ENCODE measurements around the gene PM20D1. TPM values are rescaled to one million over a fixed set of nuclear protein-coding genes. Genes with fewer than 3 reads are reported as not detected.

Gene PM20D1
- total RNA-seq, 1 experiment from 2014 or later: 0.37 TPM

DNA sequence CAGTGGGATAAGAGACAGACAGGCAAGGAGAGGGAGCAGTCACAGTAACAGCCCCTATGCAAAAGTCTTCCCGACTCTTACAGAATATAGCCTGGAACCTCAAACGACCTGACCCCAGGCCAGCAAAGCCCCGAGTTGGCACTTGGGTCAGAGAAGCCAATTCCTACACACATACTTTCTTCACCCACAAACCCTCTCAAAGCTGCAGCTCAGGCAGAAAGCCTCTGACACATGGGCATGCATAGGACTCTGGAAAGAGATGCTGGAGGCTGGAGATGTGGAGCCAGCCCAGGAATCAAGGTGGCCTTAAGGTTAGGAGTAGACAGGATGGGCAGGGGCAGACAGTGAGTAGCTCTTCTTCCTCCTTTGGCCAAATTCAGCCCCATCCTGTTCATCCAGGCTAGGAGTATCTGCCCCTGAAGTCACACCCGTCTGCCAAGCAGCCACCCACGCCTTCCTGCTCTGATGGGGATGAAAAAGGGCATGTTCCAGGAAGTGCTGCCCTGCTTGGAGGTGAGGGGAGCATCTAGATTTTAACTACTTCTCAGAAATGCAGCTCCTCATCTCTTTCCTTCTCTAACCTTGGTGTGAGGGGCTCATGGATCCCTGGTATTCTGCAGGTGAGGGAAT is 44.7 kb downstream of the PM20D1 start (continued):
- TF ChIP-seq TEAD1 (CRISPR knock-in tag; IDR thresholded peaks at IDR 0.05): no peak
- TF ChIP-seq, protein P1, sequence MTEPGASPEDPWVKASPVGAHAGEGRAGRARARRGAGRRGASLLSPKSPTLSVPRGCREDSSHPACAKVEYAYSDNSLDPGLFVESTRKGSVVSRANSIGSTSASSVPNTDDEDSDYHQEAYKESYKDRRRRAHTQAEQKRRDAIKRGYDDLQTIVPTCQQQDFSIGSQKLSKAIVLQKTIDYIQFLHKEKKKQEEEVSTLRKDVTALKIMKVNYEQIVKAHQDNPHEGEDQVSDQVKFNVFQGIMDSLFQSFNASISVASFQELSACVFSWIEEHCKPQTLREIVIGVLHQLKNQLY (CRISPR knock-in tag; IDR thresholded peaks at IDR 0.05): no peak
- TF ChIP-seq, protein P2, sequence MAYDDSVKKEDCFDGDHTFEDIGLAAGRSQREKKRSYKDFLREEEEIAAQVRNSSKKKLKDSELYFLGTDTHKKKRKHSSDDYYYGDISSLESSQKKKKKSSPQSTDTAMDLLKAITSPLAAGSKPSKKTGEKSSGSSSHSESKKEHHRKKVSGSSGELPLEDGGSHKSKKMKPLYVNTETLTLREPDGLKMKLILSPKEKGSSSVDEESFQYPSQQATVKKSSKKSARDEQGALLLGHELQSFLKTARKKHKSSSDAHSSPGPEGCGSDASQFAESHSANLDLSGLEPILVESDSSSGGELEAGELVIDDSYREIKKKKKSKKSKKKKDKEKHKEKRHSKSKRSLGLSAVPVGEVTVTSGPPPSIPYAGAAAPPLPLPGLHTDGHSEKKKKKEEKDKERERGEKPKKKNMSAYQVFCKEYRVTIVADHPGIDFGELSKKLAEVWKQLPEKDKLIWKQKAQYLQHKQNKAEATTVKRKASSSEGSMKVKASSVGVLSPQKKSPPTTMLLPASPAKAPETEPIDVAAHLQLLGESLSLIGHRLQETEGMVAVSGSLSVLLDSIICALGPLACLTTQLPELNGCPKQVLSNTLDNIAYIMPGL (CRISPR knock-in tag; IDR thresholded peaks at IDR 0.05): no peak

GRCh38 chr1:205804605-205805004 is 45.3 kb downstream of the PM20D1 start:
- Mint-ChIP-seq H3K27me3 (ENCODE audit: low read depth) (no peaks in the 10 kb centered on the region), H3K9me3 (no peaks in the 10 kb centered on the region), H3K4me3 (no peak overlapping the region), H3K4me1 (peaks cover 4% of the 10 kb centered on the region; the same call in 1 of the 2 replicates), H3K36me3 (peaks cover 19% of the 10 kb centered on the region), H3K27ac (no peak overlapping the region)
- DNase-seq (ENCODE audit: low spot score): no peak
- no peak for TF ChIP-seq FOXJ3 (CRISPR knock-in tag; IDR thresholded peaks at IDR 0.05; ENCODE audit: borderline replicate concordance)
- no peak for TF ChIP-seq FOXP1 (CRISPR knock-in tag; IDR thresholded peaks at IDR 0.05; ENCODE audit: borderline replicate concordance)
- TF ChIP-seq STAT6 (CRISPR knock-in tag; conservative IDR thresholded peaks at IDR 0.05; ENCODE audit: low read depth): no peak
- TF ChIP-seq GRHL2 (CRISPR knock-in tag; IDR thresholded peaks at IDR 0.05; ENCODE audit: insufficient replicate concordance, severe bottlenecking): no peak
- TF ChIP-seq CREM (CRISPR knock-in tag; IDR thresholded peaks at IDR 0.05): no peak
- ChIA-PET POLR2A (interaction anchor here (0.5 kb wide), 1 partner anchor 17 kb away, joined by 3 read pairs; no protein-coding TSS in a partner anchor), CTCF (interaction anchor here (0.7 to 2.7 kb wide), 5 partner anchors 12 to 173 kb away, joined by 3 to 16 read pairs (median 4); no protein-coding TSS in a partner anchor)
- ATAC-seq: no peak

DNA sequence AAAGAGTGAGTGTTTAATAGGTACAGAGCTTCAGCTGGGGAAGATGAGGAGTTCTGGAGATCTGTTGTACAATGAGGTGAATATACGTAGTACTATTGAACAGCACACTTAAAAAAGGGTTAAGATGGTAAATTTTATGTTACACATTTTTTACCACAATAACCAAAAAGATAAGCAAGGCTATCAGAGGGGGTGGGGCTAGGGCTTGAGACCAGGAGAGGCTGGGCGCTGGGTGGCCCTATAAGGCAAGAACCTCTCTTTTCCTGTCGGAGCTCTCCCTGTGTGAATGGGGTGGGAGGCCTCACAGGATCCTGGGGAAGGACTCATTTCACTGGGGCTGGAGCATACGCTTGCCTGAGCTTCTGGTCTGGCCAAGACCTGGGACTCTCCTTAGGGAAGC is 45.9 kb downstream of the PM20D1 start:
- ChIA-PET CTCF (interaction anchor here (1.1 to 2.7 kb wide), 4 partner anchors 12 to 173 kb away, joined by 3 to 16 read pairs (median 9); no protein-coding TSS in a partner anchor), POLR2A (interaction anchor here (0.5 kb wide), 1 partner anchor 17 kb away, joined by 3 read pairs; no protein-coding TSS in a partner anchor)
- Mint-ChIP-seq H3K27me3 (ENCODE audit: low read depth) (no peaks in the 10 kb centered on the region), H3K4me3 (no peak overlapping the region), H3K4me1 (no peaks in the 10 kb centered on the region), H3K36me3 (peaks cover 20% of the 10 kb centered on the region), H3K9me3 (no peaks in the 10 kb centered on the region), H3K27ac (no peak overlapping the region)
- TF ChIP-seq ZNF138 (CRISPR knock-in tag; conservative IDR thresholded peaks at IDR 0.05): no peak
- no peak for DNase-seq (ENCODE audit: low spot score)
- ATAC-seq: no peak; the same call in 1 of the 2 replicates

GRCh38 chr1:205802060-205802459 is 47.9 kb downstream of the PM20D1 start:
- ATAC-seq: no peak
- no peak overlapping the region for H3K27ac Mint-ChIP-seq
- no peaks in the 10 kb centered on the region for H3K9me3 Mint-ChIP-seq
- DNase-seq (ENCODE audit: low spot score): no peak
- no peak overlapping the region for H3K4me3 Mint-ChIP-seq
- POLR2A ChIA-PET: no interaction called here
- H3K27me3 Mint-ChIP-seq (ENCODE audit: low read depth): no peaks in the 10 kb centered on the region
- peaks cover 28% of the 10 kb centered on the region for H3K36me3 Mint-ChIP-seq
- no peaks in the 10 kb centered on the region for H3K4me1 Mint-ChIP-seq
- CTCF ChIA-PET: no interaction called here
- TF ChIP-seq CREM (CRISPR knock-in tag; IDR thresholded peaks at IDR 0.05): no peak
- no peak for TF ChIP-seq ELF4 (CRISPR knock-in tag; IDR thresholded peaks at IDR 0.05; ENCODE audit: low read depth)
- no peak for TF ChIP-seq SOX15 (CRISPR knock-in tag; IDR thresholded peaks at IDR 0.05)
- TF ChIP-seq NFATC4 (CRISPR knock-in tag; IDR thresholded peaks at IDR 0.05): no peak
- TF ChIP-seq STAT6 (CRISPR knock-in tag; conservative IDR thresholded peaks at IDR 0.05; ENCODE audit: low read depth): no peak
- TF ChIP-seq HMGA2 (CRISPR knock-in tag; IDR thresholded peaks at IDR 0.05): no peak
- no peak for TF ChIP-seq ETV6 (CRISPR knock-in tag; IDR thresholded peaks at IDR 0.05)
- no peak for TF ChIP-seq MXD4 (CRISPR knock-in tag; IDR thresholded peaks at IDR 0.05; ENCODE audit: borderline replicate concordance)
- no peak for TF ChIP-seq OVOL2 (CRISPR knock-in tag; IDR thresholded peaks at IDR 0.05; ENCODE audit: borderline replicate concordance)
- no peak for TF ChIP-seq EMX1 (CRISPR knock-in tag; IDR thresholded peaks at IDR 0.05)
- TF ChIP-seq ZNF396 (CRISPR knock-in tag; IDR thresholded peaks at IDR 0.05; ENCODE audit: borderline replicate concordance): no peak
- no peak for TF ChIP-seq FOXK1 (CRISPR knock-in tag; IDR thresholded peaks at IDR 0.05)
- no peak for TF ChIP-seq SP1 (CRISPR knock-in tag; conservative IDR thresholded peaks at IDR 0.05)
- TF ChIP-seq, protein P1 (CRISPR knock-in tag; IDR thresholded peaks at IDR 0.05): no peak
- TF ChIP-seq ZNF121 (CRISPR knock-in tag; IDR thresholded peaks at IDR 0.05): no peak

Data from WTC11 (cell line).